Muscle of leg (tissue), 9 donors: ENCODE results near the gene FREY1. TPM values are rescaled to one million over a fixed set of nuclear protein-coding genes. Genes with fewer than 3 reads are reported as not detected.

Experiments used
- polyA plus RNA-seq, 8 donors: library from polyadenylated mRNA; unstranded; fragments of 120-200 nt; gene quantifications; one replicate each; pipeline versions ENCODE4 v1.2.1 to v1.2.3, GENCODE V29; 2013; ENCODE audit warnings: inconsistent platforms in 1 of 8, low replicate concordance in 1 of 8; ENCODE audit not compliant: insufficient read length in 8 of 8, insufficient read depth in 1 of 8
- total RNA-seq: library from RNA; stranded (reverse); fragments of 120-200 nt; gene quantifications from one replicate; pipeline ENCODE4 v1.2.4, GENCODE V29; 2013

The FREY1 gene
- total and polyA plus RNA-seq, 9 donors, result 0.21 to 0.46 (median 0.27) TPM; not detected in 4

Other genes starting within 250 kb of the FREY1 start
- 6.7 TPM for gene CHST1, start 241.6 kb downstream of the FREY1 start, total RNA-seq
- 10 to 100 TPM; 12.0 to 22.0 (median 18.2) TPM for gene CHST1, start 241.6 kb downstream of the FREY1 start, polyA plus RNA-seq
- gene SLC35C1, start 102.1 kb downstream of the FREY1 start, total RNA-seq, result 2.9 TPM
- gene SLC35C1, start 102.1 kb downstream of the FREY1 start, polyA plus RNA-seq, result 10 to 100 TPM in 1 of 8 donors, 1 to 10 TPM in 7; 6.7 to 11.6 (median 8.8) TPM
- 28.3 TPM for gene CRY2, start 59.8 kb downstream of the FREY1 start, total RNA-seq
- 10 to 100 TPM; 24.1 to 29.3 (median 25.3) TPM for gene CRY2, start 59.8 kb downstream of the FREY1 start, polyA plus RNA-seq
- gene MAPK8IP1, start 21.6 kb downstream of the FREY1 start, total RNA-seq, result 29.3 TPM
- gene MAPK8IP1, start 21.6 kb downstream of the FREY1 start, polyA plus RNA-seq, result 10 to 100 TPM; 26.5 to 54.3 (median 39.9) TPM
- gene PEX16, start 10.6 kb upstream of the FREY1 start, total RNA-seq, result 13.8 TPM
- 10 to 100 TPM; 11.1 to 16.3 (median 14.2) TPM for gene PEX16, start 10.6 kb upstream of the FREY1 start, polyA plus RNA-seq
- 0.75 TPM for gene LARGE2, start 15.4 kb upstream of the FREY1 start, total RNA-seq
- 1 to 10 TPM in 1 of 8 donors, under 1 TPM in 7; 0.24 to 4.4 (median 0.58) TPM for gene LARGE2, start 15.4 kb upstream of the FREY1 start, polyA plus RNA-seq
- gene PHF21A, start 214.2 kb upstream of the FREY1 start, total RNA-seq, result 21.4 TPM
- gene PHF21A, start 214.2 kb upstream of the FREY1 start, polyA plus RNA-seq, result 10 to 100 TPM; 30.1 to 44.4 (median 32.1) TPM